ENCODE data around the gene PDILT.

- TF ChIP-seq CTCF (IDR thresholded peaks at IDR 0.05 in 2 of 3, conservative IDR thresholded peaks at IDR 0.05 in 1 of 3; ENCODE audit: insufficient read depth in 2 of 3, low read depth in 1 of 3, low read length in 3 of 3) (no peak), MEF2D (tag; conservative IDR thresholded peaks at IDR 0.05; ENCODE audit: low read depth) (no peak), RNF219 (CRISPR knock-in tag; IDR thresholded peaks at IDR 0.05) (no peak), UBTF (IDR thresholded peaks at IDR 0.05; ENCODE audit: borderline replicate concordance in 1 of 2, low read depth in 2 of 2, low read length in 2 of 2) (no peak), ZNF23 (CRISPR knock-in tag; IDR thresholded peaks at IDR 0.05) (no peak), GABPB1 (CRISPR knock-in tag; IDR thresholded peaks at IDR 0.05) (no peak), TBL1XR1 (IDR thresholded peaks at IDR 0.05; ENCODE audit: low read length in 2 of 2) (no peak), FOSL1 (tag; conservative IDR thresholded peaks at IDR 0.05) (no peak), E2F4 (CRISPR knock-in tag; IDR thresholded peaks at IDR 0.05; ENCODE audit: low read depth) (no peak), STAT6 (CRISPR knock-in tag; IDR thresholded peaks at IDR 0.05) (no peak)
Observed at GRCh38 chr16:20336955-20337354, 67.6 kb downstream of the PDILT start.
